AG04449 (cell line): Measurements from ENCODE around the gene CBFA2T3.

Source experiments
- CTCF ChIA-PET: fragments of 350-600 bp; formaldehyde crosslinking; extraction: SDS; loops from one replicate; lab custom pipeline; 2021; ENCODE audit warnings: antibody characterized with exemption; lab: Yijun Ruan, JAX
- POLR2A ChIA-PET: fragments of 400-600, 350-600 bp; formaldehyde crosslinking; extraction: SDS; loops from one replicate; lab custom pipeline; 2020; ENCODE audit warnings: antibody characterized with exemption, inconsistent platforms; lab: Yijun Ruan, JAX
- DNase-seq: peaks from one replicate; pipeline ENCODE4 v3.0.0-alpha.2; 2010; ENCODE audit warnings: low read depth, low spot score
- H3K4me3 ChIP-seq: 2 replicates; pipeline ENCODE4 v1.5.1; 2011; ENCODE audit warnings: low read depth, mild to moderate bottlenecking, control low read depth, low read length
- TF ChIP-seq, protein P1 (sequence below): IDR thresholded peaks from one replicate; pipeline ENCODE4 v1.5.1; 2011; ENCODE audit warnings: mild to moderate bottlenecking, moderate library complexity, low read length, control low read depth, inconsistent platforms; ENCODE audit not compliant: insufficient read depth; ENCODE audit errors: missing control alignments

Gene CBFA2T3

DNA sequence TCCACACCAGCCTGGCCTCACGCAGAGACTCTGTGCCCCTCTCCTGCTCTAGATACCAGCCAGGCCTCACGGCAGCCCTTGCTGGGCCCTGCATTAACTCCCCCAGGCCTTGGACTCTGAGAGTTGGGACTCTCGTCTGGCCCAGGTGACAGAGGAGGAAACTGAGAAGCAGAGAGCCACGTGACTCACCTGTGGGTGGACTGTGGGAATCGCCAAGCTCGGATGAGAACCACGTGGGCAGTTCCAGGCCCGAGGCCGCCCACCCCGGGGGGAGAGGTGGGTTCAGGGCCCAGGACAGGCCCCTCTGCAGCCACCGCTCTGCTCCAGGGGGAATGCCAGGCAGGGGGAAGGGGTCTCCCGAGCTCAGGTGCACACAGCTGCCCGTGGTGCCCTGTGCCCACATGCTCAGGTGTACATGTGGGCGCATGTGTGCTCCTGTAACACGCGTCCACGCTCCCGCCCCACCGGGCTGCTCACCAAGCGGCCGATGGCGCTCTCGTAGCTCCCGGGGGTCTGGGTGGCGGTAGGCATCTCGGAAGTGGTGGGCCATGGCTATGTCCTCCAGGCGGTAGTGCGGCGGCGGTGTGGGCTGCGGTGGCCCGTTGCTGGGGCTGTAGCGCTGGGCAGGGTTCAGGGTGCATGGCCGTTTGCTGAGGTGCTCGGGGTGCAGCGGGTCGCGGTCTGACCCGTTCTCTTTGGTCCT, 92.3 kb downstream of the CBFA2T3 start:
- ChIA-PET CTCF (no interaction called here), POLR2A (no interaction called here)
- H3K4me3 ChIP-seq = no peak overlapping the region
- TF ChIP-seq, protein P1, sequence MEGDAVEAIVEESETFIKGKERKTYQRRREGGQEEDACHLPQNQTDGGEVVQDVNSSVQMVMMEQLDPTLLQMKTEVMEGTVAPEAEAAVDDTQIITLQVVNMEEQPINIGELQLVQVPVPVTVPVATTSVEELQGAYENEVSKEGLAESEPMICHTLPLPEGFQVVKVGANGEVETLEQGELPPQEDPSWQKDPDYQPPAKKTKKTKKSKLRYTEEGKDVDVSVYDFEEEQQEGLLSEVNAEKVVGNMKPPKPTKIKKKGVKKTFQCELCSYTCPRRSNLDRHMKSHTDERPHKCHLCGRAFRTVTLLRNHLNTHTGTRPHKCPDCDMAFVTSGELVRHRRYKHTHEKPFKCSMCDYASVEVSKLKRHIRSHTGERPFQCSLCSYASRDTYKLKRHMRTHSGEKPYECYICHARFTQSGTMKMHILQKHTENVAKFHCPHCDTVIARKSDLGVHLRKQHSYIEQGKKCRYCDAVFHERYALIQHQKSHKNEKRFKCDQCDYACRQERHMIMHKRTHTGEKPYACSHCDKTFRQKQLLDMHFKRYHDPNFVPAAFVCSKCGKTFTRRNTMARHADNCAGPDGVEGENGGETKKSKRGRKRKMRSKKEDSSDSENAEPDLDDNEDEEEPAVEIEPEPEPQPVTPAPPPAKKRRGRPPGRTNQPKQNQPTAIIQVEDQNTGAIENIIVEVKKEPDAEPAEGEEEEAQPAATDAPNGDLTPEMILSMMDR = no peak
- no peak for DNase-seq

DNA sequence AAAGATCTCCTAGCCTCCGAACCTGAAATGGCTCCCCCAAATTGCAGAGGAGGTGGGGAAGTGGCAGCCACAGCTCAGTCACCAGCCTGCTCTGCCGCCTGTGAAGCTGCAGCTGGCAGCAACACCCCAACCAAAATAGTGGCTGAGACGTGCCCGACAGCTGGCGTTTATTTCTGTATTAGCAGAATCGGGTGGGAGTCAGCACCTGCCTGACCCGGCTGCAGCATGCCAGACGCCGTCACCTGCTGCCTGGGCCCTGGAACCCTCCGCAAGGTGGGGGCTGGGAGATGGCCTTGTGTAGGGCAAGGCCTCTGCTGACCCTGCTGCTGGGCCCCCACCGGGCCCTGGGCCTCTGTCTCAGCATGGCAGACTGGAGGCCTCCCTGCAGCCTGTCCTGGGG, 93.1 kb downstream of the CBFA2T3 start:
- CTCF ChIA-PET = no interaction called here
- POLR2A ChIA-PET = no interaction called here
- H3K4me3 ChIP-seq = no peak overlapping the region
- no peak for DNase-seq
- TF ChIP-seq, protein P1 = no peak

GRCh38 chr16:88883117-88883895, 93.7 kb downstream of the CBFA2T3 start:
- CTCF ChIA-PET = no interaction called here
- TF ChIP-seq, protein P1 = no peak
- DNase-seq = no peak
- no peak overlapping the region for H3K4me3 ChIP-seq
- POLR2A ChIA-PET = no interaction called here

DNA sequence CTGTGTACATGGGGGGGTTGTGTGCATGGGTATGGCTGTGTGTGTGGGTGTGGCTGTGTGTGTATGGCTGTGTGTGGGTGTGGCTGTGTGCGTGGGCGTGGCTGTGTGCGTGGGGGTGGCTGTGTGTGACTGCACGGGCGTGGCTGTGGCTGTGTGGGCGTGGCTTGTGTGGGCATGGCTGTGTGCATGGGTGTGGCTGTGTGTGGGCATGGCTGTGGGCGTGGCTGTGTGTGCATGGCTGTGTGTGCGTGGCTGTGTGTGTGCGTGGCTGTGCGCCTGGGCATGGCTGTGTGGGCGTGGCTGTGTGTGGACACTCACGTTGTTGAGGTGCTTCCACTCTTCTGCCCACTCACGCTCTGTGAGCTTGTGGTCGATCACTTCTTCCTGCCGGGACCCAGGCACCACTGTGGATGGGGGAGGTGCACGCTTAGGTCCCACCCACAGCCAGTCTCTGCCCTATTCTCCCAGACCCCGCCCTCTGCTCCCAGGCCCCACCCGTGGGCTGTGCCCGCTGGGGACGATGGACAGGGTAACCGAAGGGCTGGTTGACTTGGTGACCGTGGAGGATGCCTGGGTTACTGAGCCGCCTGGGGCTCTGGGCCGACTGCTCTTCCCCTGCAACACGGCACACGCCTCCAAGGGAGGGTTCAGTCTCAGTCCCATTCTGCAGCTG, 94.5 kb downstream of the CBFA2T3 start:
- no peak overlapping the region for H3K4me3 ChIP-seq
- TF ChIP-seq, protein P1 = no peak
- DNase-seq = no peak
- ChIA-PET POLR2A (no interaction called here), CTCF (no interaction called here)

GRCh38 chr16:88881675-88882357, 95.2 kb downstream of the CBFA2T3 start:
- POLR2A ChIA-PET = no interaction called here
- TF ChIP-seq, protein P1 = no peak
- CTCF ChIA-PET = no interaction called here
- H3K4me3 ChIP-seq = no peak overlapping the region
- DNase-seq = no peak
